Ovary (tissue), 3 donors: ENCODE results near the gene PHACTR3.

Experiments used
- CTCF ChIP-seq, 3 donors: fragments of 450-650 bp in 2 of 3; fragments of 200-600 bp in 1 of 3; IDR thresholded peaks; one replicate each; pipeline versions ENCODE4 v1.5.1 to v1.8.0; 2016 to 2022; ENCODE audit warnings: antibody characterized with exemption in 3 of 3, mild to moderate bottlenecking in 1 of 3
- POLR2A ChIP-seq: fragments of 450-650 bp; IDR thresholded peaks from one replicate; pipeline ENCODE4 v1.6.1; 2017; ENCODE audit warnings: antibody characterized with exemption, mild to moderate bottlenecking, moderate library complexity
- donor health status: DM: no; HTN: no; CAD: no.

DNA sequence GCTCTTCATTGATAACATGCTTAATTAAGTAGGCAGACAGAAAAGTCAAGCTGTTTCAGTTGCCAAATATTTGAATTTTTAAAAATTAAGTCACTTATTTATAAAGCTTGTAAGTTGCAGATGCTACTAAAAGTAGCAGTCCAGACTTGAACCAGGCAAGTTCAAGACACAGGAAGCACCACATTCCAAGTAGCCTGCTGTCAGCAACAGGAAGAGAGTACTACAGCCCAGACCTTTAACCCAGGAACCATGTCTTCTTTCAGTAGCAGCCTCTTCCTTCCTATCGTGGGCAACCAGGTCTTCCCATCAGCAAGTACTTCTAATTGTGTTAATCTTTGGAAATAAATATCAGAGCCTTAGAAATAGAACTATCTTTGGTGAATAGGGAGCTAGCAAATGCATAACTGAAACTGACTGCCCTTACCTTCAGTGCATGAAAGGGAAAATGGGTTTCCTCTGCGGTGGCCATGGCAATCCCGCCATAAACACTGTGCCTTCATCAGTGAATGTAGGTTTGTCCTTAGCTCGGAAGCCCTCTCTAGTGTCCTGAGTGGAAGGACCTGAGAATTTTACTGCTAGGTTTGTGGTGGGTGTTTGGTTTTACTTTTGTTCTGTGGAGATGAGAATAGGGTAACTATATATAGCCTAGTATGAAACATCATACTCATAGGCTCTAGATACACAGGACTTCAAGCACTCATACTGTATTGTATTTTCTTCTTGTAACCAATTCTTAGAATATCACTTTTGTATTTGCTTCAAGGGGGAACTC lies 233.5 kb downstream of the PHACTR3 start:
- TF ChIP-seq POLR2A (no peak), CTCF (IDR thresholded peaks at IDR 0.05) (no peak)
